ENCODE measurements around the gene CPLX3.

The CPLX3 gene

GRCh38 chr15:74829486-74829885 is 3.1 kb downstream of the CPLX3 start:
- peak; percentile 20 for DNase-seq (ENCODE audit: low read depth)

- DNase-seq (ENCODE audit: low read depth), result no peak
These were observed 3.6 kb downstream of the CPLX3 start for GRCh38 chr15:74829991-74830390.

GRCh38 chr15:74830868-74831267 is 4.4 kb downstream of the CPLX3 start:
- no peak for DNase-seq (ENCODE audit: low read depth)

GRCh38 chr15:74831813-74832495 is 5.5 kb downstream of the CPLX3 start:
- no peak for DNase-seq (ENCODE audit: low read depth)

GRCh38 chr15:74832826-74833225 is 6.4 kb downstream of the CPLX3 start:
- no peak for DNase-seq (ENCODE audit: low read depth)

GRCh38 chr15:74833376-74834107 is 7.1 kb downstream of the CPLX3 start:
- no peak for DNase-seq (ENCODE audit: low read depth)

- DNase-seq (ENCODE audit: low read depth), result peak; percentile 16
These were observed 8.9 kb downstream of the CPLX3 start for GRCh38 chr15:74835312-74835823.

GRCh38 chr15:74836846-74837245 is 10.4 kb downstream of the CPLX3 start:
- no peak for DNase-seq (ENCODE audit: low read depth)

- DNase-seq (ENCODE audit: low read depth), result no peak
These were observed 11.2 kb downstream of the CPLX3 start for GRCh38 chr15:74837482-74838136.

GRCh38 chr15:74838137-74838516 is 11.7 kb downstream of the CPLX3 start:
- no peak for DNase-seq (ENCODE audit: low read depth)

- DNase-seq (ENCODE audit: low read depth), result no peak
These were observed 12.5 kb downstream of the CPLX3 start for GRCh38 chr15:74838746-74839525.

GRCh38 chr15:74839526-74840395 is 13.3 kb downstream of the CPLX3 start:
- no peak for DNase-seq (ENCODE audit: low read depth)

GRCh38 chr15:74840851-74841775 is 14.7 kb downstream of the CPLX3 start:
- no peak for DNase-seq (ENCODE audit: low read depth)

- no peak for DNase-seq (ENCODE audit: low read depth)
These were observed 15.5 kb downstream of the CPLX3 start for GRCh38 chr15:74841891-74842373.

GRCh38 chr15:74842581-74843444 is 16.4 kb downstream of the CPLX3 start, which contains the start of gene ULK3:
Gene ULK3 (minus strand): TSS chr15:74843156. CDS start chr15:74843105, 51 bp downstream.
- DNase-seq (ENCODE audit: low read depth), result peak; percentile 31

GRCh38 chr15:74843445-74843828 is 17.0 kb downstream of the CPLX3 start:
- DNase-seq (ENCODE audit: low read depth), result no peak

GRCh38 chr15:74843891-74844299 is 17.5 kb downstream of the CPLX3 start:
- no peak for DNase-seq (ENCODE audit: low read depth)

GRCh38 chr15:74844319-74845207 is 18.1 kb downstream of the CPLX3 start:
- DNase-seq (ENCODE audit: low read depth), result no peak
